SK-N-SH treated with all-trans-retinoic acid at 6 μM for 48 hours (cell line): Measurements from ENCODE around the gene APBB1IP.

Experiments used
- SNAI2 ChIP-seq: fragments of 250-450 bp; sonication (Bioruptor Pico); IDR thresholded peaks from 2 replicates; pipeline ENCODE4 v1.5.0; 2020; ENCODE audit warnings: mild to moderate bottlenecking, moderate library complexity
- ZFP30 ChIP-seq: fragments of 450-650 bp; formaldehyde crosslinking; IDR thresholded peaks from 2 replicates; pipeline ENCODE4 v1.5.0; 2022; ENCODE audit warnings: mild to moderate bottlenecking, moderate library complexity
- TF ChIP-seq, protein P1 (sequence below): fragments of 250-450 bp; sonication (Bioruptor Pico); IDR thresholded peaks from 2 replicates; pipeline ENCODE4 v1.5.0; 2020; ENCODE audit warnings: mild to moderate bottlenecking, moderate library complexity

DNA sequence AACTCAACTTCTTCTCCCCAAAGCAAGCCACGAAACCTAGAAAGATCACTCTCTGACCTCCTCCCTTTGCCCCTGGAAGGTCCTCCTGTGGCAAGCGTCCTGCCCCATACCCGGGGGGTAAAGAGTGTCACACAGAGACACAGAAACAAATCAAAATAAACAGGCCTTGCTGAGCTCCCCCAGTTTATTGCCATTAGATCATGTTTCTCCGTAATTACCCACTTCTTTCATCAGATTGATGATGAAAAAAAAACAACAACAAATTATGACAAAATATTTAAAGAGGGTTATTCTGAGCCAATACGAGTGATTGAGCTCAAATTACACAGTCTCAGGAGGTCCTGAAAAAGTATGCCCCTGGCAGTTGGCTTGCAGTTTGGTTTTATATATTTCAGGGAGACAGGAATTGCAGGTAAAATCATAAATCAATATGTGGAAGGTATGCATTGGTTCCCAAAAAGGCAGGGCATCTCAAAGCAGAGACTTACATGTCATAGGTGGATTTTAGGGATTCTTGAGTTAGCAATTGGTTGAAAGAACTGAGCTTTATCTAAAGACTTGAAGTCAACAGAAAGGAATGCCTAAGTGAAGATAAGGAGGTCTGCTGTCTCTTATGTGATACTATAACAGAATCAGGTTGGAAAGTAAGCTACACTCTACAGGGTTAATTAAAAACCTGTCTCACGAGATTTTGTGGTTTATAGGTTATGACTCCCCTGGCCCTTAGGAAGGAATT lies 86.2 kb downstream of the APBB1IP start:
- TF ChIP-seq, protein P1, sequence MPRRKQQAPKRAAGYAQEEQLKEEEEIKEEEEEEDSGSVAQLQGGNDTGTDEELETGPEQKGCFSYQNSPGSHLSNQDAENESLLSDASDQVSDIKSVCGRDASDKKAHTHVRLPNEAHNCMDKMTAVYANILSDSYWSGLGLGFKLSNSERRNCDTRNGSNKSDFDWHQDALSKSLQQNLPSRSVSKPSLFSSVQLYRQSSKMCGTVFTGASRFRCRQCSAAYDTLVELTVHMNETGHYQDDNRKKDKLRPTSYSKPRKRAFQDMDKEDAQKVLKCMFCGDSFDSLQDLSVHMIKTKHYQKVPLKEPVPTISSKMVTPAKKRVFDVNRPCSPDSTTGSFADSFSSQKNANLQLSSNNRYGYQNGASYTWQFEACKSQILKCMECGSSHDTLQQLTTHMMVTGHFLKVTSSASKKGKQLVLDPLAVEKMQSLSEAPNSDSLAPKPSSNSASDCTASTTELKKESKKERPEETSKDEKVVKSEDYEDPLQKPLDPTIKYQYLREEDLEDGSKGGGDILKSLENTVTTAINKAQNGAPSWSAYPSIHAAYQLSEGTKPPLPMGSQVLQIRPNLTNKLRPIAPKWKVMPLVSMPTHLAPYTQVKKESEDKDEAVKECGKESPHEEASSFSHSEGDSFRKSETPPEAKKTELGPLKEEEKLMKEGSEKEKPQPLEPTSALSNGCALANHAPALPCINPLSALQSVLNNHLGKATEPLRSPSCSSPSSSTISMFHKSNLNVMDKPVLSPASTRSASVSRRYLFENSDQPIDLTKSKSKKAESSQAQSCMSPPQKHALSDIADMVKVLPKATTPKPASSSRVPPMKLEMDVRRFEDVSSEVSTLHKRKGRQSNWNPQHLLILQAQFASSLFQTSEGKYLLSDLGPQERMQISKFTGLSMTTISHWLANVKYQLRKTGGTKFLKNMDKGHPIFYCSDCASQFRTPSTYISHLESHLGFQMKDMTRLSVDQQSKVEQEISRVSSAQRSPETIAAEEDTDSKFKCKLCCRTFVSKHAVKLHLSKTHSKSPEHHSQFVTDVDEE (CRISPR knock-in tag), result no peak
- no peak for TF ChIP-seq ZFP30
- TF ChIP-seq SNAI2, result no peak
